Lung (tissue), 12 donors: ENCODE data around the gene PIBF1. TPM values are rescaled to one million over a fixed set of nuclear protein-coding genes. Genes with fewer than 3 reads are reported as not detected.

ENCODE experiments used
- ATAC-seq: fragments of 200-7000 bp; cut with Tn5 transposase; one replicate; pipeline ENCODE4 v1.9.1; 2020; ENCODE audit warnings: moderate number of reproducible peaks; ENCODE audit not compliant: insufficient read depth, low FRiP score
- DNase-seq, 3 donors: peaks; one replicate each; pipeline ENCODE4 v3.0.0-alpha.2; 2013 to 2017
- H3K27ac ChIP-seq, 2 donors: one replicate each; pipeline ENCODE4 v1.5.1; 2013; ENCODE audit warnings: mild to moderate bottlenecking in 2 of 2, moderate library complexity in 2 of 2, control low read depth in 1 of 2, inconsistent platforms in 1 of 2, low read depth in 1 of 2, low read length in 1 of 2
- H3K27me3 ChIP-seq, 3 donors: one replicate each; pipeline ENCODE4 v1.5.1; 2013; ENCODE audit warnings: low read length in 2 of 3; ENCODE audit not compliant: control insufficient read depth in 3 of 3, insufficient read depth in 3 of 3
- H3K36me3 ChIP-seq, 4 donors: one replicate each; pipeline ENCODE4 v1.5.1; 2013; ENCODE audit warnings: low read length in 4 of 4, mild to moderate bottlenecking in 1 of 4, moderate library complexity in 1 of 4; ENCODE audit not compliant: control insufficient read depth in 4 of 4, insufficient read depth in 4 of 4
- H3K4me1 ChIP-seq, 5 donors: one replicate each; pipeline ENCODE4 v1.5.1; 2013; ENCODE audit warnings: low read length in 5 of 5, mild to moderate bottlenecking in 2 of 5, moderate library complexity in 1 of 5; ENCODE audit not compliant: control insufficient read depth in 5 of 5, insufficient read depth in 5 of 5
- H3K4me3 ChIP-seq: one replicate; pipeline ENCODE4 v1.5.1; 2013; ENCODE audit warnings: mild to moderate bottlenecking, control low read depth, moderate library complexity
- H3K9ac ChIP-seq, 2 donors: one replicate each; pipeline ENCODE4 v1.5.1; 2013; ENCODE audit warnings: low read length in 2 of 2, control low read depth in 1 of 2; ENCODE audit not compliant: insufficient read depth in 1 of 2
- H3K9me3 ChIP-seq, 4 donors: one replicate each; pipeline ENCODE4 v1.5.1; 2013; ENCODE audit warnings: low read length in 3 of 4, mild to moderate bottlenecking in 1 of 4, moderate library complexity in 1 of 4; ENCODE audit not compliant: control insufficient read depth in 4 of 4, insufficient read depth in 3 of 4
- CTCF ChIP-seq: IDR thresholded peaks from 2 replicates; pipeline ENCODE4 v1.5.1; 2012; ENCODE audit warnings: mild to moderate bottlenecking; ENCODE audit errors: control extremely low read depth, extremely low read depth
- WGBS, 2 donors: extraction: QIAGEN DNeasy Blood & Tissue Kit; methylation state at CpG; one replicate each; pipeline ENCODE4 v1.1.7; 2013; 5-methylcytosine and 5-hydroxymethylcytosine counted together
- polyA plus RNA-seq, 2 donors: library from polyadenylated mRNA; stranded (reverse); fragments of 200-250 nt; gene quantifications; one replicate each; pipeline ENCODE4 v1.2.1, GENCODE V29; 2013
- total RNA-seq, 2 donors: library from RNA; depleted of rRNA in 1 of 2; stranded (reverse); fragments of >200 nt in 1 of 2; gene quantifications; one replicate each; pipeline ENCODE4 v1.2.1, GENCODE V29; 2014 to 2021
- donor health status: control.
- donor health status: control.
- donor health status: Bipolar disorder and iron deficiency.
- donor health status: healthy.
- donor health status: DM: yes; HTN: yes; CAD: no.

Gene PIBF1
- total and polyA plus RNA-seq, 4 donors, result 8.4 to 61.1 (median 25.6) TPM

- TF ChIP-seq CTCF, result no peak
- WGBS, 2 donors, result 85 to 90% methylated on average over 2 of the region's 2 CpGs
- H3K27me3 ChIP-seq, result no peaks in the 10 kb centered on the region
Observed at GRCh38 chr13:72970301-72970880, 188.5 kb downstream of the PIBF1 start.

GRCh38 chr13:72970956-72971355, 189.0 kb downstream of the PIBF1 start:
- 95 to 97% methylated on average over 5 of the region's 5 CpGs for WGBS, 2 donors
- no peaks in the 10 kb centered on the region for H3K27me3 ChIP-seq
- H3K9me3 ChIP-seq, result no peaks in the 10 kb centered on the region
- H3K36me3 ChIP-seq, result peaks cover 2 to 7% (median 4%) of the 10 kb centered on the region in 4 donors
- H3K4me1 ChIP-seq, result no peaks in the 10 kb centered on the region
- no peak overlapping the region for H3K4me3 ChIP-seq
- H3K9ac ChIP-seq, result no peak overlapping the region
- DNase-seq, result no peak
- no peak for TF ChIP-seq CTCF
- no peak for ATAC-seq
- no peak overlapping the region for H3K27ac ChIP-seq

More at GRCh38 chr13:72970301-72970880, 188.5 kb downstream of the PIBF1 start:
- no peaks in the 10 kb centered on the region for H3K9me3 ChIP-seq
- no peak overlapping the region for H3K4me3 ChIP-seq
- H3K9ac ChIP-seq, result no peak overlapping the region
- DNase-seq, result no peak
- H3K4me1 ChIP-seq, result no peaks in the 10 kb centered on the region
- no peak for ATAC-seq
- H3K36me3 ChIP-seq, result peaks cover 1 to 4% (median 3%) of the 10 kb centered on the region in 4 donors
- H3K27ac ChIP-seq, result no peak overlapping the region

- no peak for TF ChIP-seq CTCF
- Histone ChIP-seq H3K4me1 (no peaks in the 10 kb centered on the region), H3K9me3 (no peaks in the 10 kb centered on the region), H3K4me3 (no peak overlapping the region), H3K27me3 (no peaks in the 10 kb centered on the region), H3K27ac (no peak overlapping the region), H3K36me3 (peaks cover 2 to 7% (median 4%) of the 10 kb centered on the region in 4 donors), H3K9ac (no peak overlapping the region)
- WGBS, 2 donors, result 98 to 100% methylated on average over 1 of the region's 1 CpG
- no peak for ATAC-seq
- no peak for DNase-seq
Observed at GRCh38 chr13:72973234-72973633, 191.3 kb downstream of the PIBF1 start.
